ENCODE data around the gene MMGT1. TPM values are rescaled to one million over a fixed set of nuclear protein-coding genes. Genes with fewer than 3 reads are reported as not detected.

Gene MMGT1
- total RNA-seq, 1 experiment from 2014 or later, result 26.2 TPM

DNA sequence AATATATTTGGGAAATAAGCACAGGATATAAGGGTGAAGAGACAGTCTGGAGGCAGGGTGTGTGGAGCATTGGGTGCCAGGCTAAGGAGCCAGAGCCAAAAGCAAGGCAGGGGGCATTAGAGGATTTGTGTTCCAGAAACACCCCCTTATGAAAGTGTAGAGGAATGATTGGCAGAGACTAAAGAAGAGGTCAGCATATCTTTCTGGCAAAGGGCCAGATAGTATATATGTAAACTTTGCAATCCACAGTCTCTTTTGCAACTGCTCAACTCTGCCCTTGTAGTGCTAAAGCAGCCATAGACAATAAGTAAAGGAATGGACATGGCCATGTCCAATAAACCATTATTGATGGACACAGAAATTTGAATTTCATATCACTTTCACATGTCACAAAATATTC, 7.9 kb upstream of the MMGT1 start:
- Histone ChIP-seq H3K36me3 (ENCODE audit: low read depth) (no peaks in the 10 kb centered on the region), H3K79me2 (ENCODE audit: low read depth) (no peaks in the 10 kb centered on the region; the same call in 1 of the 2 replicates), H3K9me3 (ENCODE audit: insufficient read depth, low read depth) (no peaks in the 10 kb centered on the region), H3K9me2 (ENCODE audit: insufficient read depth) (no peaks in the 10 kb centered on the region), H3K27ac (no peak overlapping the region), H3K4me3 (no peak overlapping the region), H4K20me1 (ENCODE audit: insufficient read depth) (no peaks in the 10 kb centered on the region), H3K4me1 (replicated peaks; ENCODE audit: insufficient read depth) (peaks cover 35% of the 10 kb centered on the region), H2AFZ (no peak overlapping the region), H3F3A (ENCODE audit: insufficient read depth, low read depth) (peaks cover 20% of the 10 kb centered on the region), H3K4me2 (no peak overlapping the region), H3K27me3 (ENCODE audit: insufficient read depth, low read depth) (0 out of 2 replicates have a peak, but pooled peaks cover 10% of the 10 kb centered on the region)
- ChIA-PET POLR2A (ENCODE audit: unreplicated experiment) (no interaction called here), CTCF (no interaction called here)
- intact Hi-C loops (cut with micrococcal nuclease; ENCODE audit: unreplicated experiment), result no loop called here
- DNase-seq, result no peak
- no TSS peak for BruUV-seq (replicated peaks)
- TF ChIP-seq CTCF (conservative IDR thresholded peaks at IDR 0.05) (no peak), EZH2 (IDR thresholded peaks at IDR 0.05; ENCODE audit: low read depth) (no peak)

GRCh38 chrX:135981010-135981409, 7.2 kb upstream of the MMGT1 start:
- no TSS peak for BruUV-seq (replicated peaks)
- CTCF ChIA-PET, result no interaction called here

GRCh38 chrX:135977611-135978010, 3.8 kb upstream of the MMGT1 start:
- no TSS peak for BruUV-seq (replicated peaks)
- peaks cover 8% of the 10 kb centered on the region for H3K79me2 ChIP-seq (ENCODE audit: low read depth)
- no peaks in the 10 kb centered on the region for H3K9me3 ChIP-seq (ENCODE audit: insufficient read depth, low read depth)
- DNase-seq, result peak in 1 of 2 experiments; percentile 93
- no peak overlapping the region for H3K27ac ChIP-seq
- CTCF ChIA-PET, result interaction anchor here (0.7 kb wide), 2 partner anchors 50 to 529 kb away, joined by 3 read pairs; no protein-coding TSS in a partner anchor
- H3K27me3 ChIP-seq (ENCODE audit: insufficient read depth, low read depth), result 0 out of 2 replicates have a peak, but pooled peaks cover 10% of the 10 kb centered on the region
- H3F3A ChIP-seq (ENCODE audit: insufficient read depth, low read depth), result peaks cover 42% of the 10 kb centered on the region
- POLR2A ChIA-PET (ENCODE audit: unreplicated experiment), result interaction anchor here (0.5 to 0.6 kb wide), 3 partner anchors 154 to 1351 kb away, joined by 3 to 6 read pairs (median 3); no protein-coding TSS in a partner anchor
- H3K4me1 ChIP-seq (replicated peaks; ENCODE audit: insufficient read depth), result peaks cover 25% of the 10 kb centered on the region
- peak overlapping the region; percentile 71 for H3K4me2 ChIP-seq
- peaks cover 3% of the 10 kb centered on the region; the same call in 1 of the 2 replicates for H4K20me1 ChIP-seq (ENCODE audit: insufficient read depth)
- H3K4me3 ChIP-seq, result peak overlapping the region; percentile 32; the same call in 1 of the 2 replicates
- H2AFZ ChIP-seq, result no peak overlapping the region
- TF ChIP-seq EZH2 (IDR thresholded peaks at IDR 0.05; ENCODE audit: low read depth) (no peak), CTCF (conservative IDR thresholded peaks at IDR 0.05) (no peak)
- H3K36me3 ChIP-seq (ENCODE audit: low read depth), result no peaks in the 10 kb centered on the region
- H3K9me2 ChIP-seq (ENCODE audit: insufficient read depth), result no peaks in the 10 kb centered on the region
- intact Hi-C loops (cut with micrococcal nuclease; ENCODE audit: unreplicated experiment), result loop anchor here (1.0 to 10.0 kb wide), 2 partner anchors 8 to 157 kb away; partner anchors contain the start of gene SLC9A6

More at GRCh38 chrX:135981010-135981409, 7.2 kb upstream of the MMGT1 start:
- intact Hi-C loops (cut with micrococcal nuclease; ENCODE audit: unreplicated experiment), result no loop called here
- no peak for DNase-seq
- Histone ChIP-seq H3K36me3 (ENCODE audit: low read depth) (no peaks in the 10 kb centered on the region), H3K79me2 (ENCODE audit: low read depth) (no peaks in the 10 kb centered on the region), H3K9me3 (ENCODE audit: insufficient read depth, low read depth) (no peaks in the 10 kb centered on the region), H3F3A (ENCODE audit: insufficient read depth, low read depth) (peaks cover 20% of the 10 kb centered on the region), H4K20me1 (ENCODE audit: insufficient read depth) (no peaks in the 10 kb centered on the region), H3K4me1 (replicated peaks; ENCODE audit: insufficient read depth) (peaks cover 29% of the 10 kb centered on the region), H3K27ac (no peak overlapping the region), H3K4me2 (no peak overlapping the region), H3K4me3 (no peak overlapping the region), H3K27me3 (ENCODE audit: insufficient read depth, low read depth) (0 out of 2 replicates have a peak, but pooled peaks cover 10% of the 10 kb centered on the region), H3K9me2 (ENCODE audit: insufficient read depth) (no peaks in the 10 kb centered on the region), H2AFZ (no peak overlapping the region)
- POLR2A ChIA-PET (ENCODE audit: unreplicated experiment), result no interaction called here
- TF ChIP-seq EZH2 (IDR thresholded peaks at IDR 0.05; ENCODE audit: low read depth) (no peak), CTCF (conservative IDR thresholded peaks at IDR 0.05) (no peak)
